ENCODE measurements around the gene PLXNB1.

PLXNB1 gene

GRCh38 chr3:48431224-48432029, 1.5 kb upstream of the PLXNB1 start:
- DNase-seq: no peak

GRCh38 chr3:48430708-48431101, 819 bp upstream of the PLXNB1 start:
- no peak for DNase-seq

- no peak for DNase-seq
Observed at GRCh38 chr3:48429317-48429959, 448 bp downstream of the PLXNB1 start.

GRCh38 chr3:48428572-48429316, 1.1 kb downstream of the PLXNB1 start:
- DNase-seq: no peak

- DNase-seq: no peak
Observed at GRCh38 chr3:48428088-48428571, 1.8 kb downstream of the PLXNB1 start.

GRCh38 chr3:48427630-48427962, 2.3 kb downstream of the PLXNB1 start:
- no peak for DNase-seq

- no peak for DNase-seq
Observed at GRCh38 chr3:48426944-48427629, 2.8 kb downstream of the PLXNB1 start.

- DNase-seq: no peak
Observed at GRCh38 chr3:48426401-48426909, 3.4 kb downstream of the PLXNB1 start.

- DNase-seq: no peak
Observed at GRCh38 chr3:48425281-48425812, 4.5 kb downstream of the PLXNB1 start.

GRCh38 chr3:48423883-48424695, 5.8 kb downstream of the PLXNB1 start:
- no peak for DNase-seq

GRCh38 chr3:48423241-48423882, 6.5 kb downstream of the PLXNB1 start:
- no peak for DNase-seq

GRCh38 chr3:48422681-48423080, 7.2 kb downstream of the PLXNB1 start:
- DNase-seq: no peak

- DNase-seq: no peak
Observed at GRCh38 chr3:48422272-48422671, 7.6 kb downstream of the PLXNB1 start.

GRCh38 chr3:48420561-48420960, 9.3 kb downstream of the PLXNB1 start:
- DNase-seq: no peak

- DNase-seq: no peak
Observed at GRCh38 chr3:48419597-48419996, 10.3 kb downstream of the PLXNB1 start.

- DNase-seq: no peak
Observed at GRCh38 chr3:48419149-48419548, 10.7 kb downstream of the PLXNB1 start.

GRCh38 chr3:48418651-48419050, 11.2 kb downstream of the PLXNB1 start:
- no peak for DNase-seq

GRCh38 chr3:48418140-48418539, 11.7 kb downstream of the PLXNB1 start:
- no peak for DNase-seq

GRCh38 chr3:48417529-48418108, 12.3 kb downstream of the PLXNB1 start:
- DNase-seq: no peak

- DNase-seq: no peak
Observed at GRCh38 chr3:48416546-48416945, 13.3 kb downstream of the PLXNB1 start.

- no peak for DNase-seq
Observed at GRCh38 chr3:48416091-48416505, 13.8 kb downstream of the PLXNB1 start.

Measured in NCI-H524 treated with DMSO at 0.1 percent for 48 hours (cell line).